HepG2 (cell line): ENCODE results near the gene CACNG1. TPM values are rescaled to one million over a fixed set of nuclear protein-coding genes. Genes with fewer than 3 reads are reported as not detected.

ENCODE experiments used
- ATAC-seq: fragments of 200-7000 bp; cut with Tn5 transposase; 3 replicates; pipeline ENCODE4 v1.9.1; 2020; ENCODE audit warnings: mild to moderate bottlenecking, moderate library complexity
- BruUV-seq: library from RNA; stranded (reverse); fragments of 400-500 nt; replicated peaks from 2 replicates; lab custom pipeline; 2021; lab: Mats Ljungman, UMichigan
- CTCF ChIA-PET: fragments of 300-600 bp; formaldehyde crosslinking; extraction: SDS; loops from one replicate; lab custom pipeline; 2021; ENCODE audit warnings: low total read pairs, inconsistent platforms, low intra/inter-chr PET ratio; lab: Yijun Ruan, JAX
- POLR2A ChIA-PET: fragments of 350-600 bp; sonication (Branson Sonifier 250); formaldehyde crosslinking; loops from one replicate; lab custom pipeline; 2020; ENCODE audit warnings: antibody characterized with exemption, inconsistent platforms; lab: Yijun Ruan, JAX
- DNase-seq: peaks from one replicate; pipeline ENCODE4 v3.0.0-alpha.2; 2015; ENCODE audit warnings: low spot score
- FAIRE-seq: peaks from 3 replicates; lab custom pipeline; 2011; peaks lifted over from hg19 to GRCh38; lab: Jason Lieb, UNC
- H2AFZ ChIP-seq: one replicate; pipeline ENCODE4 v1.6.1; 2011; ENCODE audit warnings: low read length, inconsistent platforms
- H3K27ac ChIP-seq: fragments of 300-600 bp; 3 replicates; pipeline ENCODE4 v1.8.0; 2011; ENCODE audit warnings: mixed run types, mild to moderate bottlenecking, mixed read lengths, low read length, inconsistent platforms; ENCODE audit not compliant: insufficient read depth; ENCODE audit errors: extremely low read length
- H3K27me3 ChIP-seq, 2 experiments: fragments of 200-600 bp in 1 of 2; 2 replicates in 1 of 2; 3 replicates in 1 of 2; pipeline versions ENCODE4 v1.6.0 to v1.8.0; 2011; ENCODE audit warnings: low read length in 2 of 2, mild to moderate bottlenecking in 2 of 2, moderate library complexity in 2 of 2, inconsistent platforms in 1 of 2; ENCODE audit not compliant: insufficient read depth in 2 of 2, control insufficient read depth in 1 of 2
- H3K36me3 ChIP-seq, 2 experiments: fragments of 200-600 bp in 1 of 2; replicated peaks in 1 of 2; 2 replicates in 1 of 2; 3 replicates in 1 of 2; pipeline versions ENCODE4 v1.5.1 to v1.8.0; 2011; ENCODE audit warnings: low read length in 2 of 2, inconsistent platforms in 1 of 2; ENCODE audit not compliant: insufficient read depth in 2 of 2, control insufficient read depth in 1 of 2
- H3K4me1 ChIP-seq: 2 replicates; pipeline ENCODE4 v1.5.1; 2012; ENCODE audit warnings: low read length, inconsistent platforms; ENCODE audit not compliant: insufficient read depth
- H3K4me2 ChIP-seq: 2 replicates; pipeline ENCODE4 v1.6.0; 2011; ENCODE audit warnings: low read depth, low read length, inconsistent platforms
- H3K4me3 ChIP-seq, 3 experiments: fragments of 200-600 bp in 1 of 3; sonication (generic), shearing (Covaris generic) in 1 of 3; replicated peaks in 1 of 3; 2 replicates each; pipeline ENCODE4 v1.5.1; 2011 to 2016; ENCODE audit warnings: low read length in 3 of 3, inconsistent platforms in 2 of 3, low read depth in 2 of 3, mild to moderate bottlenecking in 2 of 3, control low read depth in 1 of 3, mixed read lengths in 1 of 3; ENCODE audit not compliant: insufficient read depth in 1 of 3
- H3K79me2 ChIP-seq: one replicate; pipeline ENCODE4 v1.6.1; 2011; ENCODE audit warnings: low read length, inconsistent platforms; ENCODE audit not compliant: insufficient read depth
- H3K9ac ChIP-seq: 2 replicates; pipeline ENCODE4 v1.6.0; 2011; ENCODE audit warnings: mild to moderate bottlenecking, low read depth, low read length, inconsistent platforms; ENCODE audit not compliant: insufficient read depth
- H3K9me3 ChIP-seq: 2 replicates; pipeline ENCODE4 v1.5.1; 2012; ENCODE audit warnings: mild to moderate bottlenecking, low read length
- H4K20me1 ChIP-seq: 2 replicates; pipeline ENCODE4 v1.6.0; 2011; ENCODE audit warnings: inconsistent platforms, mild to moderate bottlenecking, low read length, moderate library complexity; ENCODE audit not compliant: insufficient read depth
- ATF7-NPFF ChIP-seq: sonication (generic); formaldehyde crosslinking; IDR thresholded peaks from 2 replicates; pipeline ENCODE4 v1.8.1; 2023; ENCODE audit warnings: mild to moderate bottlenecking, low read depth, missing genetic modification reagents, moderate library complexity
- HNRNPUL1 ChIP-seq: fragments of 200-400 bp; formaldehyde crosslinking; IDR thresholded peaks from 2 replicates; pipeline ENCODE4 v1.6.1; 2017; ENCODE audit warnings: low read depth, mild to moderate bottlenecking, low read length, moderate library complexity
- HOXA7 ChIP-seq: sonication (generic); formaldehyde crosslinking; IDR thresholded peaks from 2 replicates; pipeline ENCODE4 v1.8.1; 2022; ENCODE audit warnings: mild to moderate bottlenecking, missing genetic modification reagents, moderate library complexity
- MAFG ChIP-seq: sonication (generic); formaldehyde crosslinking; IDR thresholded peaks from 2 replicates; pipeline ENCODE4 v1.5.1; 2020; ENCODE audit warnings: mild to moderate bottlenecking, missing genetic modification reagents
- NR2F6 ChIP-seq, 2 experiments: IDR thresholded peaks; 2 replicates each; pipeline ENCODE4 v1.6.1; 2016; ENCODE audit warnings: antibody characterized with exemption in 1 of 2, mild to moderate bottlenecking in 1 of 2
- PAF1 ChIP-seq: IDR thresholded peaks from 2 replicates; pipeline ENCODE4 v1.6.1; 2016; ENCODE audit warnings: missing genetic modification reagents, missing compliant biosample characterization
- PLSCR1 ChIP-seq: sonication (generic); formaldehyde crosslinking; IDR thresholded peaks from 2 replicates; pipeline ENCODE4 v1.5.0; 2020; ENCODE audit warnings: missing genetic modification reagents, mild to moderate bottlenecking, borderline replicate concordance
- PRDM15 ChIP-seq: sonication (generic); formaldehyde crosslinking; IDR thresholded peaks from 2 replicates; pipeline ENCODE4 v1.4.0; 2020; ENCODE audit warnings: missing genetic modification reagents
- RAD51 ChIP-seq: fragments of 450-650 bp; IDR thresholded peaks from 2 replicates; pipeline ENCODE4 v1.6.1; 2016; ENCODE audit warnings: borderline replicate concordance
- SKI ChIP-seq: fragments of 450-650 bp; IDR thresholded peaks from one replicate; pipeline ENCODE4 v1.6.1; 2018; ENCODE audit warnings: mild to moderate bottlenecking; ENCODE audit not compliant: partially characterized antibody
- TRIM24 ChIP-seq: sonication (generic); formaldehyde crosslinking; IDR thresholded peaks from 2 replicates; pipeline ENCODE4 v1.8.0; 2022; ENCODE audit warnings: mild to moderate bottlenecking, missing genetic modification reagents
- TSC22D2 ChIP-seq: sonication (generic); formaldehyde crosslinking; IDR thresholded peaks from 2 replicates; pipeline ENCODE4 v1.5.1; 2020; ENCODE audit warnings: missing genetic modification reagents, mild to moderate bottlenecking, borderline replicate concordance
- ZNF136 ChIP-seq: sonication (generic); formaldehyde crosslinking; IDR thresholded peaks from 2 replicates; pipeline ENCODE4 v1.8.1; 2022; ENCODE audit warnings: low read depth, mild to moderate bottlenecking, moderate library complexity, missing genetic modification reagents
- ZNF549 ChIP-seq: sonication (generic); formaldehyde crosslinking; IDR thresholded peaks from 2 replicates; pipeline ENCODE4 v1.5.0; 2020; ENCODE audit warnings: missing genetic modification reagents
- ZNF563 ChIP-seq: sonication (generic); formaldehyde crosslinking; IDR thresholded peaks from 2 replicates; pipeline ENCODE4 v1.8.0; 2022; ENCODE audit warnings: mild to moderate bottlenecking, moderate library complexity, missing genetic modification reagents
- ZNF567 ChIP-seq: sonication (generic); formaldehyde crosslinking; IDR thresholded peaks from 2 replicates; pipeline ENCODE4 v1.8.1; 2023; ENCODE audit warnings: mild to moderate bottlenecking, missing genetic modification reagents, borderline replicate concordance
- ZNF616 ChIP-seq: sonication (generic); formaldehyde crosslinking; IDR thresholded peaks from 2 replicates; pipeline ENCODE4 v1.5.0; 2020; ENCODE audit warnings: low read depth, mild to moderate bottlenecking, missing genetic modification reagents
- ZNF713 ChIP-seq: sonication (generic); formaldehyde crosslinking; IDR thresholded peaks from 2 replicates; pipeline ENCODE4 v1.4.0; 2020; ENCODE audit warnings: mild to moderate bottlenecking, missing genetic modification reagents
- ZSCAN20 ChIP-seq: sonication (generic); formaldehyde crosslinking; IDR thresholded peaks from 2 replicates; pipeline ENCODE4 v1.4.0; 2020; ENCODE audit warnings: missing genetic modification reagents, mild to moderate bottlenecking, borderline replicate concordance
- WGBS: methylation state at CpG from one replicate; pipeline ENCODE4 v1.1.6; 2017; ENCODE audit warnings: low lambda C conversion rate; 5-methylcytosine and 5-hydroxymethylcytosine counted together
- in situ Hi-C: cut with HindIII; loops from 2 replicates; pipeline ENCODE4 v1.10.0; 2017; ENCODE audit warnings: low pct_unique_long_range_greater_than_20kb; ENCODE audit not compliant: extremely low pct_ligation_motif_present
- intact Hi-C: fragments of 100-400 bp; cut with micrococcal nuclease; formaldehyde crosslinking; loops from one replicate; pipeline ENCODE4 v1.10.0; 2022; ENCODE audit not compliant: unreplicated experiment
- polyA plus RNA-seq, 8 experiments: library from polyadenylated mRNA; depleted of rRNA in 3 of 8; stranded (reverse) in 7 of 8; unstranded in 1 of 8; fragments of >200 nt; fragmentation: Illumina TruSeq in 4 of 8; extraction: Trizol in 4 of 8; gene quantifications; 2 replicates each; pipeline versions ENCODE4 v1.2.1 to v1.2.3, GENCODE V29; 2011 to 2016; ENCODE audit warnings: low read depth in 4 of 8, missing spikeins in 1 of 8, mixed read lengths in 1 of 8; ENCODE audit not compliant: insufficient read depth in 1 of 8
- total RNA-seq, 5 experiments: library from RNA; depleted of rRNA; stranded (reverse); fragments of >200 nt; fragmentation: Illumina TruSeq; extraction: Trizol; gene quantifications; 2 replicates each; pipeline ENCODE4 v1.2.3, GENCODE V29; 2016; ENCODE audit warnings: low read depth in 1 of 5

The CACNG1 gene
- total and polyA plus RNA-seq, 2 of the 13 experiments (the other 11 are each of a cell fraction or from before 2014, with no cell fraction given), result not detected

DNA sequence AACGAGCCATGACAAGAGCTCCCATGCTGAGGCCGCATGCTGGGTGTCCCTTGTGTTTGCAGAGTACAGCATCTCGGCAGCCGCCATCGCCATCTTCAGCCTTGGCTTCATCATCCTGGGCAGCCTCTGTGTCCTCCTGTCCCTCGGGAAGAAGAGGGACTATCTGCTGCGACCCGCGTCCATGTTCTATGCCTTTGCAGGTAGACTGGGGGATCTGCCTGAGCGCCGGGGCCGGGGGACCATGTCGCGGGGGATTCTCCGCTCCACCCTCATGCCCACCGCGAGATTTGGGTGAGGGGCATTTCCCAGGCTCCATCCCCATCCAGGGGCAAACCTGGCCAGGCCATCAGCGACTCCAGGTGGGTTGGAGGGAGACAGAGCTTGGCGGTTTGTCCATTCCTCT, 10.7 kb downstream of the CACNG1 start (continued):
- TF ChIP-seq ATF7-NPFF (CRISPR knock-in tag) (no peak), ZSCAN20 (CRISPR knock-in tag) (no peak), TRIM24 (CRISPR knock-in tag) (no peak), PAF1 (no peak)

GRCh38 chr17:67055811-67056745, 11.7 kb downstream of the CACNG1 start:
- 69% methylated on average over 29 of the region's 29 CpGs for WGBS
- peak; percentile 39 for ATAC-seq
- in situ Hi-C loops, result no loop called here
- no peak overlapping the region for H3K4me3 ChIP-seq
- no peaks in the 10 kb centered on the region for H3K36me3 ChIP-seq
- H3K4me1 ChIP-seq, result no peaks in the 10 kb centered on the region
- POLR2A ChIA-PET, result no interaction called here
- no peaks in the 10 kb centered on the region for H3K79me2 ChIP-seq
- H3K9me3 ChIP-seq, result no peaks in the 10 kb centered on the region
- TF ChIP-seq HOXA7 (CRISPR knock-in tag) (no peak), HNRNPUL1 (no peak), ZNF616 (CRISPR knock-in tag) (no peak), ZNF549 (CRISPR knock-in tag) (no peak), NR2F6 (IDR thresholded peaks at IDR 0.05) (no peak), NR2F6 (CRISPR knock-in tag; IDR thresholded peaks at IDR 0.05) (no peak), ZNF567 (CRISPR knock-in tag) (no peak), ZNF136 (no peak), TSC22D2 (CRISPR knock-in tag) (no peak), ZNF563 (no peak), ZNF713 (no peak), PLSCR1 (no peak), SKI (no peak), MAFG (no peak), RAD51 (no peak), PRDM15 (no peak)
- TF ChIP-seq, all 625 proteins: peak for 0
- Histone ChIP-seq H3K4me2 (no peak overlapping the region), H3K27me3 (peaks cover 5 to 32% of the 10 kb centered on the region in 2 experiments; a peak in 3 of 5 replicates), H2AFZ (no peak overlapping the region), H3K27ac (no peak overlapping the region), H3K9ac (no peak overlapping the region), H4K20me1 (no peaks in the 10 kb centered on the region)
- BruUV-seq, result no TSS peak
- CTCF ChIA-PET, result no interaction called here
- no peak for DNase-seq
- intact Hi-C loops, result no loop called here
- no peak for FAIRE-seq
